Activated T-helper 2 cell treated with anti-CD3 and anti-CD28 coated beads, Interferon-gamma antibody, Interleukin-2, Interleukin-4, amounts not matched to agents 10 μg/mL and 5 μg/mL and 100 μg/mL, durations not matched to agents 14 hours and 24 hours and 36 hours (primary cell): ENCODE measurements around the gene MILR1. TPM values are rescaled to one million over a fixed set of nuclear protein-coding genes. Genes with fewer than 3 reads are reported as not detected.
"Not testable (repeated sequence)": the region's sequence is repeated elsewhere in the genome, so short reads cannot be mapped to it uniquely, and the experiment has no call there.

Experiments
- DNase-seq: peaks from one replicate; pipeline ENCODE4 v3.0.0; 2021; ENCODE audit warnings: low spot score
- H3K27ac Mint-ChIP-seq: one replicate; pipeline ENCODE4 v1.8.0; 2021; ENCODE audit warnings: mixed read lengths
- H3K27me3 Mint-ChIP-seq: one replicate; pipeline ENCODE4 v1.8.0; 2021; ENCODE audit warnings: low read depth, mixed read lengths
- H3K36me3 Mint-ChIP-seq: one replicate; pipeline ENCODE4 v1.8.0; 2021; ENCODE audit warnings: low read depth, mixed read lengths
- H3K4me1 Mint-ChIP-seq: one replicate; pipeline ENCODE4 v1.8.0; 2021; ENCODE audit warnings: low read depth, mixed read lengths
- H3K4me3 Mint-ChIP-seq: one replicate; pipeline ENCODE4 v1.8.0; 2021; ENCODE audit warnings: low read depth, mild to moderate bottlenecking, moderate library complexity, mixed read lengths
- H3K9me3 Mint-ChIP-seq: one replicate; pipeline ENCODE4 v1.8.0; 2021; ENCODE audit warnings: mixed read lengths
- intact Hi-C: fragments of 100-400 bp; cut with micrococcal nuclease; formaldehyde crosslinking; loops from one replicate; pipeline ENCODE4 v1.15.1; 2023
- total RNA-seq: library from RNA; stranded (reverse); gene quantifications from 2 replicates; pipeline ENCODE4 v1.2.3, GENCODE V29; 2022

MILR1 gene
- total RNA-seq, 1 donor from 2014 or later, result 0.16 TPM

DNA sequence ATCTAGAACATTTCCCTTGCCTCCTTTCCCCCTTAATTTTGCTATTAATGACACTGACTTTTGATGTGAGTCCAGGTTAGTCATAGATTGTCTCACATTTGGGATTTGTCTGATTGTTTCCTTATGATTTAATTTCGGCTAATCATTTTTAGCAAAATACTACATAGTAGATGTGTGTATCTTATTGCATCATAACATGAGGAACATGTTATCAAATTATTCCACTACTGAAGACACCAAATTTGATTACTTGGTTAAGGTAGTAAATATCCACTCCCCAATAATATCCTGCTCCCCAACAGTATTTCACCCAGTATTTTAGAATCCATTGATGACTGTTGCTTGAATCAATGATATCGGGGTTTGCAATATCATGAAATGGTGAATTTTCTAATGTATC lies 45.2 kb downstream of the MILR1 start:
- Mint-ChIP-seq H3K4me3 (peak overlapping the region; percentile 99), H3K4me1 (peaks cover 38% of the 10 kb centered on the region), H3K27me3 (no peaks in the 10 kb centered on the region), H3K9me3 (no peaks in the 10 kb centered on the region), H3K27ac (peak overlapping the region; percentile 13), H3K36me3 (peaks cover 71% of the 10 kb centered on the region)
- intact Hi-C loops, result loop anchor here (5.0 kb wide), 1 partner anchor 37 kb away; no protein-coding TSS in a partner anchor
- DNase-seq, result no peak

DNA sequence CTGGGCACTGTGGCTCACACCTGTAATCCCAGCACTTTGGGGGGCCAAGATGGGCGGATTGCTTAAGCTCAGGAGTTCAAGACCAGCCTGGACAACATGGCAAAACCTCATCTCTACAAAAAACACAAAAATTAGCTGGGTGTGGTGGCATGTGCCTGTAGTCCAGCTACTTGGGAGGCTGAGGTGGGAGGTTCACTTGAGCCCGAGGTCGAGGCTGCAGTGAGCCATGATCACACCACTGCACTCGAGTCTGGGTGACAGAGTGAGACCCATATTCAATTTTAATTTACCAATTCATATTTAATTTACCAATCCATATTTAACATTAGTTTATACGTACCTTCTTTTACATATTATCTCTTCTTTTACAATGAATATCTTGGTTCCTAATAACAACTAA lies 46.4 kb downstream of the MILR1 start:
- not testable (repeated sequence) for H3K9me3 Mint-ChIP-seq

DNA sequence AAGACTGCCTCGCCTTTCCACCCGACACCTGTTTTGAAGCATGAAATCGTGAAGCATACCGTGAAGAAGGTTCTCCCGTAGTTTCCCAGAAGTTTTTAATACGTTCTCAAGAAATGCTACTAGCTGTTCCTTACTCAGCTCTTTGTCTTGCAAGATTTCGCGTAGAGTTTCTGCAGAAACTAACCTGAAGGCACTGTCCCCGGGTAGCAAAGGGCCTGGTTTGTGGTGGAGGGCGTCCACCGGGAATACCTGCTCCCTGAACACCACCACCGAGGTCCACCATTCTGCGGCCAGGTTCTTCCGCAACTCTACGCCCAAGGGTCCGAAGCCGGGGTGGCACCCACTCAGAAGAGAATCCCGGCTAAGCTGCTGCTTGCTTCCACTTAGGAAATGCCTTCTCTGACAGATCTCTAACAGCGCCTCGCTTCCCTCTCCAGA lies 47.5 kb downstream of the MILR1 start:
- DNase-seq, result no peak
- Mint-ChIP-seq H3K4me3 (peak overlapping the region; percentile 99), H3K36me3 (peaks cover 74% of the 10 kb centered on the region), H3K4me1 (peaks cover 56% of the 10 kb centered on the region), H3K9me3 (no peaks in the 10 kb centered on the region), H3K27me3 (no peaks in the 10 kb centered on the region), H3K27ac (peak overlapping the region; percentile 96)
- intact Hi-C loops, result loop anchor here (2.0 kb wide), 2 partner anchors 152 to 164 kb away; no protein-coding TSS in a partner anchor

More for the DNA sequence above, 46.4 kb downstream of the MILR1 start:
- intact Hi-C loops, DNase-seq, H3K27ac Mint-ChIP-seq, H3K27me3 Mint-ChIP-seq: not testable (repeated sequence)
- Mint-ChIP-seq H3K36me3 (peaks cover 74% of the 10 kb centered on the region), H3K4me1 (peaks cover 47% of the 10 kb centered on the region), H3K4me3 (peak overlapping the region; percentile 99)

DNA sequence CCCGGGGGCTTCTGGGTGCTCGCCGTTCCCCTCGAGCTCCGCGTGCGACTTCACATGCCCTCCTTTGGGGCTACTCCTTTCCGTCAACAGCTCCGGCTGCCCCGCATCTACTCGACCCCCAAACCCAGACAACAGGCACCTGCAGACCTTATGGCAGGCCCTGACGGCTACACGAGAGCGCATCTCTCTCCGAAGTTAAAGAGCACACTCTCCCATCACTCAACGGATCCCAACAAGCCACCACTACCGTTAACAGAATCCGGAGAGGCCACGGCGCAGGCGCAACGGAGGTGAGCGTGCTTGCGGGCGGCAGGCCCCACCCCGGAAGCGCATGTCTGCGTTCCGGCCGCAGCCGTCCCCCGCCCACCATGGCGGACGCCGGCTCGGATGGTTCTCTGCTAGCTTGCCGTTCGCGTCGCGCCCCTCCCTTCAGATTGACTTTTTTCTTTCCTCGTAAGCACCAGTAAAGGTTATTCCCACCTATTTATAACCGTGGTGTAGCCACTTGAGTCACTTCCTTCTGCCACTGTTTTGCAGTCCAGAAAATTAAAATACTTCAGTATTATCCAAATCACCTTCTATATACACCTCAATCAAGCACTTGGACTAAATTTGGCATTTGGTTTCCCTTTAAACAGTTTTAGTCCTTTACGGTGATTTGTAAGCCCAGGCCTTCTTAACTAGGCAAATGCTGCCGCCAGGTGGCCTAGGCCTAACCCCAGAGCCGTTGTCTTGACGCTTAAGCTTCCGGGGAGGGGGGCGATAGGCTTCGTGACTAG lies 48.1 kb downstream of the MILR1 start, which contains the start of gene POLG2:
POLG2 (minus strand) TSS at position 269 of the 779 bp plus-strand sequence; CDS start at position 183, 86 bp downstream.
- H3K9me3 Mint-ChIP-seq, result no peaks in the 10 kb centered on the region
- peaks cover 74% of the 10 kb centered on the region for H3K36me3 Mint-ChIP-seq
- peak within 1 kb of the TSS; percentile 96 for H3K27ac Mint-ChIP-seq

DNA sequence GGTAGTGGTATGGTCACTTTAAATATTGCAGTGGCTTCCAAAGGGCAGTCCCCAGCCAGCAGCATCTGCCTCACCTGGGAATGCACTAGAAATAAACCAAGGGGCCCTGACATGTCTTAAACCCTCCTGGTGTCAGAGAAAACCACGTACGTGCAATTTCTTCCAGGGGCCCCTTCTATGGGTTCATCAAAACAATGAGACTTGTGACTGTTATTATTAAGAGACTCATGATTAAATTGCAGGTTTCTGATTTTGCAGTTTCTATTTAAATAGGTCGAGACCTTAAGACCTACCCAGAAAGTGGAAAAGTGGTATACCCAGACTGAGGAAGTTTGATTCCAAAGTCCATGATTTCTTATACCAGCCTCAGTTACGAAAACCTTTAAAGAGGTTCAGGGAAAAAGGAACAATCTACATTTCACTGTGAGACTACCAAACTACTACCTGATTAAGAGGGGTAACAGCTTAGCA lies 48.7 kb downstream of the MILR1 start:
- DNase-seq, result no peak
- H3K4me3 Mint-ChIP-seq, result peak overlapping the region; percentile 99
- intact Hi-C loops, result loop anchor here (1.0 to 2.0 kb wide), 3 partner anchors 9 to 163 kb away; partner anchors contain the start of genes CEP95 and DDX5
- H3K27ac Mint-ChIP-seq, result peak overlapping the region; percentile 96
- H3K4me1 Mint-ChIP-seq, result peaks cover 60% of the 10 kb centered on the region
- no peaks in the 10 kb centered on the region for H3K27me3 Mint-ChIP-seq
- peaks cover 76% of the 10 kb centered on the region for H3K36me3 Mint-ChIP-seq
- no peaks in the 10 kb centered on the region for H3K9me3 Mint-ChIP-seq

More for the DNA sequence above, 48.1 kb downstream of the MILR1 start, which contains the start of gene POLG2:
- intact Hi-C loops, result loop anchor here (1.0 to 2.0 kb wide), 3 partner anchors 9 to 164 kb away; partner anchors contain the start of genes CEP95 and DDX5
- Mint-ChIP-seq H3K4me3 (peak within 1 kb of the TSS; percentile 99), H3K27me3 (no peaks in the 10 kb centered on the region), H3K4me1 (peaks cover 60% of the 10 kb centered on the region)
- DNase-seq, result peak; percentile 95

DNA sequence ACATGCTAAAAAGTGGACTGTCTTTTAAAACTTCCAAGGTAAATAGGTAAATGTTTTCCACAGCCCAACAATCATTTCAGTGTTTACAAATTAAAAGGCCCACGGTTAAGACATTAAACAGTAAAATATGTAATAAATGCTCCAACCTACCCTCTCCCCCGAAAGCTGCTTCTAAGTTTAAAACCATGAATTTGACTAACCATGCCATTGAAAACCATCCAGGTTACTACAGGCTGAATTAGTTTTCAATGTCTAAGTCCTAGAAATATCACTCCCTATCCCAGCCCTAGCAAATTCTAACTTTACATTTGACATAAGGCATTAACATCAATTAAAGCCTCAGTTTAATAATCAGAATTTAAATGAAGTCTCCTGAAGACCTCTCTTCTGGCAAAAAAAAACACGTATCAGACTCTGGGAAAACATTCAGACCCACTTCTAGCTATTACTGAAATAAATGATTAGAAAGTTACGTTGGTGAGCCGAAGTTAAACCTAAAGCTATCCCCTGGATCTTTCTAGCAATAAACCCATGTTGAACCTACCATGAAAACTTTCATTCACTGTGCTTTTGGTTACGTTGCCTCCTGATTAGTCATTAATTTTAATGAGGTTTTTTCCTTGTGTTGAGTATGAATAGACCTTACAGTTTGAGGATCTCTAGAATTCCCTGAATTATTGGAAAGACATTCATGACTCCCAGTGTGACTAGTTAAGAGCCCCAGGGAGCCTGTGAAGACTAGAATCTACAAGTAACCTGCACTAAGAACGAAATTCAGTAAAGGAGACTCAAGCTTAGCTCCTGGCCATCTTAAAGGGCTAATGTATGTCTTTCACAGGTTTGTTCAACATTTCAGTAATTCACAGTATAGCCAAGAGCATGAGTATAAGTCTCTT lies 49.6 kb downstream of the MILR1 start:
- H3K4me3 Mint-ChIP-seq, result peak overlapping the region; percentile 28
- peak overlapping the region; percentile 96 for H3K27ac Mint-ChIP-seq
- DNase-seq, result no peak
- no peaks in the 10 kb centered on the region for H3K9me3 Mint-ChIP-seq
- H3K36me3 Mint-ChIP-seq, result peaks cover 81% of the 10 kb centered on the region
- peaks cover 64% of the 10 kb centered on the region for H3K4me1 Mint-ChIP-seq
- intact Hi-C loops, result no loop called here
- no peaks in the 10 kb centered on the region for H3K27me3 Mint-ChIP-seq

DNA sequence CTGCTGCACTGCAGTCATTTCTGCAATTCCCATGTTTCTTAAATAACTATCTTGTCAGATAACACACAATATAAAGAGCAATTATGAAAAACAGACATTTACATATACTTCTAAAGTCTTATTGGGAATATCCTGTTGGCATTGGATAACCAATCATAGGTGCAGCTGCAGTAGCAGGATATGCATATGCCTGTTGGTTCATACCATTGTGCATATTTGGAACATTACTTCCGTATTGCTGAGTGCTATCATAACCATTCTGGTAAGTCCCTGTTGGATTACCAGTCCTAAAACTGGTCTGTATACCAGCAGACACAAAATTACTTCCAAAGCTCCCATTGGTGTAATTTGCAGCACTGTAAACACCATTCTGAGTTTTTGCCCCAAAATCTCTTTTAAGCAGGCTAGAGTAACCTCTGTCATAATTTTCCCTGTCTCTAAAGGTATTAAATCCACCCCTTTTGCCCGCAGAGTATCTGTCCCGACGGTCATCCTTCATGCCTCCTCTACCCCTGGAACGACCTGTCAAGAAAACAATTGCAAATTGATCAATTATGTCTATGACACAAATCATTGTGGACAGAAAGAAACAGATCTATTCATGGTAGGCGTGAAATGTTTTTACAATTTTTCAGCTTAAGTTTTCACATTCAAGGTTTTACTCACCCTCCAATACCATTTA lies 51.0 kb downstream of the MILR1 start:
- Mint-ChIP-seq H3K36me3 (peaks cover 85% of the 10 kb centered on the region), H3K4me3 (no peak overlapping the region), H3K27ac (peak overlapping the region; percentile 21), H3K27me3 (no peaks in the 10 kb centered on the region), H3K4me1 (peaks cover 66% of the 10 kb centered on the region), H3K9me3 (no peaks in the 10 kb centered on the region)
- intact Hi-C loops, result loop anchor here (10.0 kb wide), 1 partner anchor 725 kb away; the partner anchor contains the start of genes CCDC47 and DDX42
- no peak for DNase-seq

DNA sequence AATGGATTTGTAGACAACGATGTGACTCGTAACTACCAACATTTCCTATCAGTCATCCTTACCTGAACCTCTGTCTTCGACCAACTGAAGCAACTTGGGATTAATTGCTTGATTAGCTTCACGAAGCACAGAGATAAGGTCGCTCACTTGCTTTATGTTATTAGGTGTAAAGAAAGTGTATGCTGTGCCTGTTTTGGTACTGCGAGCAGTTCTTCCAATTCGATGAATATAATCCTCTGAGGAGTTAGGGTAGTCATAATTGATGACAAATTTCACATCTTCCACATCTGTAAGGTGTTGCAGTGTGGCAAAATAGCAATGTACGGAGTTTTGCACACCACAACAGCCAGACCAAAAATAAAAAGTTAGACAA lies 51.6 kb downstream of the MILR1 start:
- Mint-ChIP-seq H3K36me3 (peaks cover 90% of the 10 kb centered on the region), H3K27me3 (no peaks in the 10 kb centered on the region), H3K9me3 (no peaks in the 10 kb centered on the region), H3K27ac (peak overlapping the region; percentile 24), H3K4me3 (no peak overlapping the region), H3K4me1 (peaks cover 66% of the 10 kb centered on the region)
- intact Hi-C loops, result loop anchor here (10.0 kb wide), 1 partner anchor 726 kb away; the partner anchor contains the start of genes CCDC47 and DDX42
- DNase-seq, result no peak

DNA sequence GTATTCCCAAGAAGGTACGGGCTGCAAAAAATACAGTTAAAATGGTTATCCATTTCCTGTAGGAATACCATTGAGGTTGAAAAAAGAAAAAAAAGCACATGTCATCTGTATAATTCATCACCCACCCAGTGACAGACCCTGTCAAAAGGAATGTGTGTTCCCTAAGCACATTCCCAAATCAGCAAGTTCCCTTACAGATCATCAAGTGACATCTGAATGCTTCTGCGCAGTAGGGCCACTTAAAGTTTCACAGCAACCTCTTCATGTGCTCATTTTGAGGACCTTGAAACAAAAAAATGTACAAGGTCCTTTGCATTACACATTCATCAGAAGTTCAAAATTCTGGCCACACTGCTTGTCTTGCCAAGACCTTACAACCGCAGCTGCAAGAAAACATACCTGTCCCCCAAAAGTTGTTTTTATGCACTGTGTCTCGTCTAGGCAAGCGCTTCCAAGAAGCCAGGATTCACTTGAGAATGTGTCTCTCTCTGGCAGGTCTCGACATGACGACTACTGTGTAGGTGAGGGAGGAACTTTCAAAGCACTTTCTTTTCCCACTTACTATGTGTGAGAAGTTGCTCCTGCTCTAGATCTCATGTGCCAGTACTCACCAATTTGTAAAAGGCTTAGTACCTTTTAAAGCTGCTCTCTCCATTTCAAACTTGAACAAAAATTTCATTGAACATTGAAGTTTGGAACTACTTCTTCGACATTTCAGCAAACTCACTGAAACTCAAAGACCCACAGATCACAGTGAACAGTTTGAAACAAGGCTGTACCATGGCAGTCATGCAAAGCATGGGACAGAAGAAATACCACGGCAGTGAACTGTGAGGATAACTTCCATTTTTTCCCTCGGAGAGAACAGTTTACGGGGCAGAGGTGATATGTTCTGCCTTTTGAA lies 52.2 kb downstream of the MILR1 start:
- no peak for DNase-seq

DNA sequence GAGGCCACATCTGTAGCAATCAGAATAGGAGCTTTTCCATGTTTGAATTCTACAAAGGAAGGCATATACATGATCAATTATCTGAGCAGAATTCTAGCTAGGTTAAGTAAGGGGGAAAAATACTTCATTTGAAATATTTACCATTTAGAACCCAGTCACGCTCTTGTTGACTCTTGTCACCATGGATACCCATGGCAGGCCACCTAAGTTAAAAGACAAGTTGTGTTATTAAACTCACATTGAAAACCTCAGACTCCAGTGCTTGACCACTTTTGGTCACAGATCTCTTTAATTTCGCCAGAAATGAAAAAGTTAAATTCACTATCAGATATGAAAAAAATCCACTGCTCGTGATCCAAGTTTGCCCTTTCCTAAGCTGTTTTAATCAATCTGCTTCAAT lies 53.1 kb downstream of the MILR1 start:
- no peak for DNase-seq
- Mint-ChIP-seq H3K27ac (peak overlapping the region; percentile 17), H3K9me3 (no peaks in the 10 kb centered on the region), H3K4me1 (peaks cover 62% of the 10 kb centered on the region), H3K27me3 (no peaks in the 10 kb centered on the region), H3K36me3 (peaks cover 89% of the 10 kb centered on the region), H3K4me3 (no peak overlapping the region)
- intact Hi-C loops, result loop anchor here (10.0 kb wide), 1 partner anchor 727 kb away; the partner anchor contains the start of genes CCDC47 and DDX42

More for the DNA sequence above, 52.2 kb downstream of the MILR1 start:
- Mint-ChIP-seq H3K9me3 (no peaks in the 10 kb centered on the region), H3K36me3 (peaks cover 94% of the 10 kb centered on the region), H3K27me3 (no peaks in the 10 kb centered on the region), H3K27ac (peak overlapping the region; percentile 24), H3K4me1 (peaks cover 62% of the 10 kb centered on the region), H3K4me3 (no peak overlapping the region)
- intact Hi-C loops, result loop anchor here (10.0 kb wide), 1 partner anchor 726 kb away; the partner anchor contains the start of genes CCDC47 and DDX42

DNA sequence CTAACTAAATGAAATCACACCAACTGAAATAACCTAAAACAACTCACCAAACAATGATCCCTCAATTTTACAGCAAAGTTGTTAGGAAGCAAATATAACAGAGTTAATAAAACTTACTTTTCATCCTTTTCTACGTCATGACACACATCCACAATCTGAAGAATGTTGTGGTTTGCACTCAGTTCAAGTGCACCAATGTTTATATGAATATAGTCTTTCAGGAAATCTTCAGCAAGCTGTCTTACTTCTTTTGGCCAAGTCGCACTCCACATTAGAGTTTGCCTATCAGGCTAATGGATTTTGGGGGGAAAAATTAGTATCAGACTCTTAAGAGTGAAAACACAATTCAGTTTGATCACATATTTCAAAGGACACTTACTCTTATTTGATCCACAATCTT lies 53.9 kb downstream of the MILR1 start:
- no peak for DNase-seq
- no peaks in the 10 kb centered on the region for H3K9me3 Mint-ChIP-seq
- no peaks in the 10 kb centered on the region for H3K27me3 Mint-ChIP-seq
- H3K27ac Mint-ChIP-seq, result peak overlapping the region; percentile 45
- no peak overlapping the region for H3K4me3 Mint-ChIP-seq
- intact Hi-C loops, result loop anchor here (10.0 kb wide), 1 partner anchor 728 kb away; the partner anchor contains the start of genes CCDC47 and DDX42
- H3K36me3 Mint-ChIP-seq, result peaks cover 86% of the 10 kb centered on the region
- peaks cover 58% of the 10 kb centered on the region for H3K4me1 Mint-ChIP-seq
